ENCODE results near the gene PCGF1. TPM values are rescaled to one million over a fixed set of nuclear protein-coding genes. Genes with fewer than 3 reads are reported as not detected.

Gene PCGF1
- total and polyA plus RNA-seq, 2 of the 13 experiments (the other 11 are each of a cell fraction or from before 2014, with no cell fraction given) = 20.4 to 22.6 TPM

- TF ChIP-seq ZNF691 (CRISPR knock-in tag; IDR thresholded peaks at IDR 0.05; ENCODE audit: borderline replicate concordance, low read depth) (peak; percentile 91; the same call in 1 of the 2 replicates), ZNF768 (CRISPR knock-in tag; IDR thresholded peaks at IDR 0.05) (no peak; the same call in 1 of the 2 replicates), CC2D1A (CRISPR knock-in tag; IDR thresholded peaks at IDR 0.05) (no peak), ZBTB42 (CRISPR knock-in tag; IDR thresholded peaks at IDR 0.05) (no peak; the same call in none of the 2 replicates), TRIM22 (IDR thresholded peaks at IDR 0.05) (no peak), TCF12 (IDR thresholded peaks at IDR 0.05) (no peak), TCF12 (CRISPR knock-in tag; IDR thresholded peaks at IDR 0.05) (peak; percentile 88; the same call in 1 of the 2 replicates), SMAD9 (CRISPR knock-in tag; IDR thresholded peaks at IDR 0.05) (peak; percentile 90; the same call in 1 of the 2 replicates), ZMYM3 (CRISPR knock-in tag; IDR thresholded peaks at IDR 0.05) (peak; percentile 24; the same call in 1 of the 2 replicates), POLR2AphosphoS2 (IDR thresholded peaks at IDR 0.05; ENCODE audit: low read depth, low read length) (peak; percentile 88; the same call in 1 of the 2 replicates), RAD51 (IDR thresholded peaks at IDR 0.05; ENCODE audit: borderline replicate concordance) (no peak), MTA1 (CRISPR knock-in tag; IDR thresholded peaks at IDR 0.05; ENCODE audit: borderline replicate concordance) (peak; percentile 91), ZNF567 (CRISPR knock-in tag; IDR thresholded peaks at IDR 0.05; ENCODE audit: borderline replicate concordance) (peak; percentile 99), ZNF7 (CRISPR knock-in tag; IDR thresholded peaks at IDR 0.05) (no peak), HMG20B (CRISPR knock-in tag; conservative IDR thresholded peaks at IDR 0.05) (peak; percentile 28; the same call in 1 of the 2 replicates), ZNF256 (CRISPR knock-in tag; conservative IDR thresholded peaks at IDR 0.05) (peak; percentile 85; the same call in 1 of the 2 replicates), RNF2 (conservative IDR thresholded peaks at IDR 0.05; ENCODE audit: low read depth) (peak; percentile 61; the same call in 1 of the 2 replicates), ZEB1 (IDR thresholded peaks at IDR 0.05; ENCODE audit: insufficient replicate concordance, low read depth) (peak; percentile 81), TOPORS (CRISPR knock-in tag; IDR thresholded peaks at IDR 0.05) (peak; percentile 99), ZNF337 (CRISPR knock-in tag; IDR thresholded peaks at IDR 0.05; ENCODE audit: borderline replicate concordance, low read depth) (peak; percentile 94; the same call in 1 of the 2 replicates), ZNF781 (CRISPR knock-in tag; IDR thresholded peaks at IDR 0.05; ENCODE audit: borderline replicate concordance, not compliant biosample characterization) (peak; percentile 97), TCF7L2 (IDR thresholded peaks at IDR 0.05; ENCODE audit: low read depth, low read length) (no peak), DPF2 (CRISPR knock-in tag; IDR thresholded peaks at IDR 0.05; ENCODE audit: borderline replicate concordance, low read depth) (no peak; the same call in 1 of the 2 replicates), RNF219 (CRISPR knock-in tag; IDR thresholded peaks at IDR 0.05) (no peak), U2AF1 (optimal IDR thresholded peaks at IDR 0.05; ENCODE audit: low read depth, low read length) (peak; percentile 93), GABPB1 (CRISPR knock-in tag; IDR thresholded peaks at IDR 0.05) (peak; percentile 100), KDM4B (CRISPR knock-in tag; IDR thresholded peaks at IDR 0.05) (peak; percentile 95)
Observed at GRCh38 chr2:74472086-74472944, 35.2 kb downstream of the PCGF1 start, which contains the start of gene MRPL53 (continued).
